ENCODE data around the gene S1PR5. TPM values are rescaled to one million over a fixed set of nuclear protein-coding genes. Genes with fewer than 3 reads are reported as not detected.
"Not testable (repeated sequence)": the region's sequence is repeated elsewhere in the genome, so short reads cannot be mapped to it uniquely, and the experiment has no call there.

Gene S1PR5
- total RNA-seq, 1 experiment from 2014 or later: 2.4 TPM

DNA sequence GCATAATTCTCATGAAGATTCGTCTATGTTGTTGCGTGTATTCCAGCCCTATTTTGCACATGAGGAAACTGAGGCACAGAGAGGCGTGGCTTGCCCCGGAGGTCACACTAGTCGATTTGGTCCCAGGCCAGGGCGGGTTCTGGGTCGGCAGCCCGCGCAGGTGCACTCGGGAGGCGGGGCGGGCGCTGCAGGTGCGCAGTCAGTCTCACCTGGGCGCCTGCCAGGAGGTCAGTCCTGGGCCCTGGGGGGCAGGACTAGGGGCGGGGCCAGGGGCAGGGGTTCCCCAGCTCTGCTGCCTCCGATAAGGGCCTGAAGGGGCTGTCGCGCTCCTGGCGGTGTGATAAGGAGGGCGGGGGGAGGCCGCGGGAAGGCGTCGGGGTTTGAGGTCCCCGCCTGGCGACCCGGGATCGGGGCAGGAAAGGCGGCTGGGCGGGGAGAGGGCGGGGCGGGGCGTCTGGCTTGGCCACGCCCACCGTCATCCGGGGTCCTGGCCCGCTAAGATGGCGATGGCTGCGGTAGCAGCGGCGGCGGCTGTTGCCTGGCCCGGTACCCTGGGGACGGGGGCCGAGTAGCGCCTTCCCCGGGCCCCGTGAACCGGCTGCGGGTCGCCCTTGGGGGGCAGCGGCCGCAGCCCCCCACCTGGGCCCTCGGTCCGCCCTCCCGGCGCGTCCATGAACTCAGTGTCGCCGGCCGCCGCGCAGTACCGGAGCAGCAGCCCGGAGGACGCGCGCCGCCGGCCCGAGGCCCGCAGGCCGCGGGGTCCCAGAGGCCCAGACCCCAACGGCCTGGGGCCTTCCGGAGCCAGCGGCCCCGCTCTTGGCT lies 26.4 kb upstream of the S1PR5 start, which contains the start of gene ATG4D:
Gene ATG4D (plus strand): TSS at position 485 of the 822 bp plus-strand sequence. CDS start 187 bp downstream, at position 672.
- Histone ChIP-seq H3K4me2 (ENCODE audit: low read length) (peak within 1 kb of the TSS; percentile 88), H3K27ac (ENCODE audit: low read length) (no peak within 1 kb of the TSS), H3K9ac (ENCODE audit: low read length) (peak within 1 kb of the TSS; percentile 83), H4K20me1 (ENCODE audit: low read length) (no peaks in the 10 kb centered on the region), H3K9me2 (replicated peaks; ENCODE audit: low read length) (no peaks in the 10 kb centered on the region), H3K4me3 (ENCODE audit: low read length) (peak within 1 kb of the TSS; percentile 95), H3K4me1 (ENCODE audit: insufficient read depth, low read length) (0 out of 2 replicates have a peak, but pooled peaks cover 9% of the 10 kb centered on the region), H3K79me2 (ENCODE audit: low read length) (peaks cover 26% of the 10 kb centered on the region), H3K9me3 (ENCODE audit: low read length) (no peaks in the 10 kb centered on the region), H3F3A (ENCODE audit: low read length, unreplicated experiment) (no peaks in the 10 kb centered on the region), H2AFZ (ENCODE audit: low read length) (peak within 1 kb of the TSS; percentile 81), H3K27me3 (ENCODE audit: low read length) (no peaks in the 10 kb centered on the region), H3K36me3 (ENCODE audit: low read depth, low read length) (peaks cover 1% of the 10 kb centered on the region; the same call in 1 of the 2 replicates)
- ChIA-PET CTCF (no interaction called here), POLR2A (ENCODE audit: unreplicated experiment) (interaction anchor here (0.7 kb wide), 1 partner anchor 25 kb away, joined by 3 read pairs; the partner anchor contains the start of gene CDKN2D)
- peak; percentile 81 for DNase-seq
- BruUV-seq (replicated peaks): no TSS peak
- TF ChIP-seq, protein P1, sequence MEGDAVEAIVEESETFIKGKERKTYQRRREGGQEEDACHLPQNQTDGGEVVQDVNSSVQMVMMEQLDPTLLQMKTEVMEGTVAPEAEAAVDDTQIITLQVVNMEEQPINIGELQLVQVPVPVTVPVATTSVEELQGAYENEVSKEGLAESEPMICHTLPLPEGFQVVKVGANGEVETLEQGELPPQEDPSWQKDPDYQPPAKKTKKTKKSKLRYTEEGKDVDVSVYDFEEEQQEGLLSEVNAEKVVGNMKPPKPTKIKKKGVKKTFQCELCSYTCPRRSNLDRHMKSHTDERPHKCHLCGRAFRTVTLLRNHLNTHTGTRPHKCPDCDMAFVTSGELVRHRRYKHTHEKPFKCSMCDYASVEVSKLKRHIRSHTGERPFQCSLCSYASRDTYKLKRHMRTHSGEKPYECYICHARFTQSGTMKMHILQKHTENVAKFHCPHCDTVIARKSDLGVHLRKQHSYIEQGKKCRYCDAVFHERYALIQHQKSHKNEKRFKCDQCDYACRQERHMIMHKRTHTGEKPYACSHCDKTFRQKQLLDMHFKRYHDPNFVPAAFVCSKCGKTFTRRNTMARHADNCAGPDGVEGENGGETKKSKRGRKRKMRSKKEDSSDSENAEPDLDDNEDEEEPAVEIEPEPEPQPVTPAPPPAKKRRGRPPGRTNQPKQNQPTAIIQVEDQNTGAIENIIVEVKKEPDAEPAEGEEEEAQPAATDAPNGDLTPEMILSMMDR (conservative IDR thresholded peaks at IDR 0.05; ENCODE audit: low read depth, low read length): no peak
- TF ChIP-seq EZH2 (IDR thresholded peaks at IDR 0.05; ENCODE audit: low read length, unreplicated experiment): no peak
- no peak for TF ChIP-seq EZH2phosphoT487 (IDR thresholded peaks at IDR 0.05; ENCODE audit: borderline replicate concordance, low read length)
- intact Hi-C loops (cut with micrococcal nuclease): no loop called here
- ATAC-seq: peak; percentile 78

GRCh38 chr19:10543059-10543419 lies 25.8 kb upstream of the S1PR5 start:
- no peaks in the 10 kb centered on the region for H3K9me2 ChIP-seq (replicated peaks; ENCODE audit: low read length)
- peak overlapping the region; percentile 81 for H2AFZ ChIP-seq (ENCODE audit: low read length)
- no peaks in the 10 kb centered on the region for H3K27me3 ChIP-seq (ENCODE audit: low read length)
- POLR2A ChIA-PET (ENCODE audit: unreplicated experiment): interaction anchor here (0.7 kb wide), 1 partner anchor 26 kb away, joined by 3 read pairs; the partner anchor contains the start of gene CDKN2D
- CTCF ChIA-PET: no interaction called here
- BruUV-seq (replicated peaks): no TSS peak
- peak overlapping the region; percentile 88 for H3K4me2 ChIP-seq (ENCODE audit: low read length)
- intact Hi-C loops (cut with micrococcal nuclease): no loop called here
- no peak overlapping the region for H3K9ac ChIP-seq (ENCODE audit: low read length)
- ATAC-seq (no peak), DNase-seq (no peak)
- H3K27ac ChIP-seq (ENCODE audit: low read length): no peak overlapping the region
- H4K20me1 ChIP-seq (ENCODE audit: low read length): no peaks in the 10 kb centered on the region
- H3K79me2 ChIP-seq (ENCODE audit: low read length): peaks cover 26% of the 10 kb centered on the region
- H3K4me1 ChIP-seq (ENCODE audit: insufficient read depth, low read length): 0 out of 2 replicates have a peak, but pooled peaks cover 9% of the 10 kb centered on the region
- no peaks in the 10 kb centered on the region for H3K36me3 ChIP-seq (ENCODE audit: low read depth, low read length)
- peak overlapping the region; percentile 95 for H3K4me3 ChIP-seq (ENCODE audit: low read length)
- TF ChIP-seq EZH2phosphoT487 (IDR thresholded peaks at IDR 0.05; ENCODE audit: borderline replicate concordance, low read length): no peak
- TF ChIP-seq, protein P1 (conservative IDR thresholded peaks at IDR 0.05; ENCODE audit: low read depth, low read length): no peak
- no peak for TF ChIP-seq EZH2 (IDR thresholded peaks at IDR 0.05; ENCODE audit: low read length, unreplicated experiment)
- H3K9me3 ChIP-seq (ENCODE audit: low read length): no peaks in the 10 kb centered on the region
- no peaks in the 10 kb centered on the region for H3F3A ChIP-seq (ENCODE audit: low read length, unreplicated experiment)

DNA sequence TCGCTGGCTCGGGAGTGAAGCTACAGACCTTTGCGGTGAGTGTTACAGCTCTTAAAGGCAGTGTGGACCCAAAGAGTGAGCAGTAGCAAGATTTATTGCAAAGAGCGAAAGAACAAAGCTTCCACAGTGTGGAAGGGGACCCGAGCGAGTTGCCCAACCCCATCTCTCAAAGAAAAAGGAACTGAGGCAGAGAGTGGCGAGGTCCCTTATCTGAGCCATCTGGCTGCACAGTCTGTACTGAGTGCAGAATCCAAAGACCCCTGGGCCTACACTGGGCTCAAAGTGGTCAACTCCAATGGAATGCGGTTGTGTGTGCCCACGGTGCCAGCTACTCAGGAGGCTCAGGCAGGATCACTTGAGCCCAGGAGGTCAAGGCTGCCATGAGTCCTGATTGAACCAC lies 21.8 kb upstream of the S1PR5 start:
- intact Hi-C loops (cut with micrococcal nuclease); CTCF ChIA-PET; H3K9ac ChIP-seq (ENCODE audit: low read length); H3K79me2 ChIP-seq (ENCODE audit: low read length); H3K4me2 ChIP-seq (ENCODE audit: low read length); H3F3A ChIP-seq (ENCODE audit: low read length, unreplicated experiment); H3K4me3 ChIP-seq (ENCODE audit: low read length); DNase-seq; H3K36me3 ChIP-seq (ENCODE audit: low read depth, low read length); H2AFZ ChIP-seq (ENCODE audit: low read length); H3K4me1 ChIP-seq (ENCODE audit: insufficient read depth, low read length); H3K27me3 ChIP-seq (ENCODE audit: low read length); BruUV-seq (replicated peaks); H3K9me3 ChIP-seq (ENCODE audit: low read length); H3K9me2 ChIP-seq (replicated peaks; ENCODE audit: low read length); H4K20me1 ChIP-seq (ENCODE audit: low read length); ATAC-seq; POLR2A ChIA-PET (ENCODE audit: unreplicated experiment); H3K27ac ChIP-seq (ENCODE audit: low read length): not testable (repeated sequence)

Data from PC-3 (cell line).